Measurements from ENCODE around the gene GID8. TPM values are rescaled to one million over a fixed set of nuclear protein-coding genes. Genes with fewer than 3 reads are reported as not detected.

Gene GID8
- total RNA-seq, 1 donor: 31.9 TPM

DNA sequence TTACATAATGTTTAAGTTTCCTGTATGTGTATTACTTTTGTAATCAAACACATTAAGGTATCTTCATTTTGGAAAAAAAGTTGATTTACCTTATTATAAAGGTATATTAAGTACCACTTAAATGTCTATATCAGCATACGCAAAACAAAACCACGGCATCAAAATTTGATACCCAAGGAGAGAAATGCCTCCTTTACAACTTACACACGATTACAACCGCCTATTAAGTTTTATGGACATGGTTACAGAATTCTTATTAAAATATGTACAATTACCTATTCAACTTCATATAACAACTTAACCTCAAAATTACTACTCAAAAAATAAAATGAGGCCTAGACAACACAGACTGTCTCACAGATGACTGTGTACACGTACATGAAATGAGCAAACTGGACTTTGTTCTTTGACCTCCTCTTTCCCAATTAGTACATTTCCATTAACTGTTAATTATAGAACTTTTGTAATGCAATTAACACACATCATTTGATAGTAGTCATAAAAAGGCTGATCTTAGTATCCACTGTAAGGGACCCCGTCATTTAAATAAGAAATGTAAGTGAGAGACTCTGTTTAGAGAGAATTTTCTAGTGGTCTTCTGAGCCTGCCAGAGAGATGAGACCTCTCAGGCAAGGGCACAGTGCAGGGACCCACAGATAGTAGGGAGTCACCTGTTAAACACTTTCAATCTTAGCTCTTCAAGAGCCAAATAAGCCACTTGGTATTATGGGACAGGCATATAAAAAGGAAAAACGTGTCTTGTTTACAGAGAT is 14.1 kb upstream of the GID8 start:
- Histone ChIP-seq H3K4me3 (ENCODE audit: low read length) (no peak overlapping the region), H3K9me3 (ENCODE audit: low read depth, low read length) (no peaks in the 10 kb centered on the region)

DNA sequence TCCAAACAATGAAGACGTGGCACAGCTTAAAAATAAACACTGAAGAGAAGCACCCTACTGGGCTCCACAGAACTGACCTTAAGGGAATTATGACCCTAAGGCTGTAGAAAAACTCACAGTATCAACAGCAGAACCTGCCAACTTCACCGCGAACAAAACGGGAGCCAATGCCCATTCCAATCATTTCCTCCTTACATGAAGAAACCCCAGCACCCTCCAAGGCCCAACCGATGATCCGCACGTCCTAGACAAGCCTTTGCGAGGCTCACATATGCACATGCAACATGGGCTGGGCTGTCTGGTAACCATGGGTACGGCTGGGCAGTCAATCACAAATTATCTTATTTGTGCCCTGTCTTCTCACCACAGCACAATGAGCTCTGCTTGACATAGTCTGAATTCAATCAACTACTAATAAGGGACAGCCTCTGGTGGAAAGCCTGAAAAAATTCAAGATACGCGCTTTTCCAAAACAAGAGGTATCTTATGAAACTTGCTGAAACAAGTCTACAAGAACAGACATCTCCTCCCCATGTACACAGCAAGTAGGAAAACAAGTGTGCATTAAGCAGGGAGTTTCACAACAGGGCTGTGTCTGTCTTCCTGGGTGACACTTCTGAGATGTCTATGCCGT is 13.4 kb upstream of the GID8 start:
- Histone ChIP-seq H3K27me3 (ENCODE audit: insufficient read depth, low read length) (no peaks in the 10 kb centered on the region), H3K4me1 (ENCODE audit: insufficient read depth, low read length) (peaks cover 76% of the 10 kb centered on the region), H3K9me3 (ENCODE audit: low read depth, low read length) (no peaks in the 10 kb centered on the region), H3K4me3 (ENCODE audit: low read length) (peak overlapping the region; percentile 94)

More for the DNA sequence above, 14.1 kb upstream of the GID8 start:
- Histone ChIP-seq H3K27me3 (ENCODE audit: insufficient read depth, low read length) (no peaks in the 10 kb centered on the region), H3K4me1 (ENCODE audit: insufficient read depth, low read length) (peaks cover 83% of the 10 kb centered on the region)

DNA sequence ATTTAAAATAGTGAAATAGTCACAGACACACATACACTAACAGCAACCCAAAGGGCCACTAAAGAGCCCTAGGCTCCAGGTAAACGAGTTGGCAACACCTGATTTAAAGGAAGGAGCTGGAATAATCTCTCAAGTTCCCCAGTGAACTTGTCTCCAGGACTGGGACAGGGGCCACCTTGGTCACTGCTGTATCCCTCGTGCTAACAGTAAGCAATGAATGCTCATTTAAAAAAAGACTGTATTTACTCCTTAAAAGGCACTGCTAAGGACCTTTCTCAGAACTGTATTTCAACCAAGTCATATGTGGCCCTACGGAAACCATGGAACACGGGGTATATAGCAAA is 12.9 kb upstream of the GID8 start:
- no peaks in the 10 kb centered on the region for H3K9me3 ChIP-seq (ENCODE audit: low read depth, low read length)
- no peaks in the 10 kb centered on the region for H3K27me3 ChIP-seq (ENCODE audit: insufficient read depth, low read length)
- peaks cover 76% of the 10 kb centered on the region for H3K4me1 ChIP-seq (ENCODE audit: insufficient read depth, low read length)
- peak overlapping the region; percentile 94 for H3K4me3 ChIP-seq (ENCODE audit: low read length)

DNA sequence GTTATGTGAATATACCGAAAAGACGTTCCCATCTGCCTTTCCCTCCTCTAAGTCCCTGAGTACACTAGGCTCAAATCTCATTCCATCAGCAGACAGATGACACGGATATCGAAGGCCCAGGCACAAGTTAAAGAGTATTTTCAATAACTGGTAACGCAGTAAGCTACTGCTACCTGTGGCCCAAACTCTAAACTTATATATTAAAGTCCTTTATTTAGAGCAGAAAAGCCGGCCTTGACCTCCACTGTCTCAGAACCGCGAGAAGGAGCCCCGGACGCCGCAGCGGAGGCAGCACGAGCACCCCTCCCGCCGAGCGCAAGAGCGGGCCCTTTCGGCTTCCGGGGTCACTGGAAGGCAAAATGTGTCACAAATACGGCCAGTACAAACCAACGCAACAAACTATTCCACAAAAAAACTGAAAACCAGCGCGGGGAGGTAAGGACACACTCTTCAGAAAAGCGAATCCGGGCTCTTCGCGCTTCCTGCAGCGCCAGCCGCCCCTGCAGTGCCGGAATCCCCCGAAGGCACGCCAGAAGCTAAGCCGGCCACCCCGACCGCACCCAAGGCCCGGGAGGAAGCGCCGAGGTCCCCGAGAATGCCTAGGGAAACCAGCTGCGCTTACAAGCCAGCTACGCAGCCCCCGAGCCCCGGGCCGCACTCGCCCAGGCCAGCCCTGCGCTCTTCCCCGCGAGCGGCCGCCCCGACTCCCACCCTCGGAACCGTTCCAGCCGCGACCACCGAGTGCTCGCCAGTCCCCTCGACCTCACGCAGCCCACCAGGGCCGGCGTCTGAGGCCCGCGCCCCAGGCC is 12.3 kb upstream of the GID8 start:
- Histone ChIP-seq H3K9me3 (ENCODE audit: low read depth, low read length) (no peaks in the 10 kb centered on the region), H3K4me3 (ENCODE audit: low read length) (peak overlapping the region; percentile 94), H3K4me1 (ENCODE audit: insufficient read depth, low read length) (peaks cover 74% of the 10 kb centered on the region), H3K27me3 (ENCODE audit: insufficient read depth, low read length) (no peaks in the 10 kb centered on the region)

DNA sequence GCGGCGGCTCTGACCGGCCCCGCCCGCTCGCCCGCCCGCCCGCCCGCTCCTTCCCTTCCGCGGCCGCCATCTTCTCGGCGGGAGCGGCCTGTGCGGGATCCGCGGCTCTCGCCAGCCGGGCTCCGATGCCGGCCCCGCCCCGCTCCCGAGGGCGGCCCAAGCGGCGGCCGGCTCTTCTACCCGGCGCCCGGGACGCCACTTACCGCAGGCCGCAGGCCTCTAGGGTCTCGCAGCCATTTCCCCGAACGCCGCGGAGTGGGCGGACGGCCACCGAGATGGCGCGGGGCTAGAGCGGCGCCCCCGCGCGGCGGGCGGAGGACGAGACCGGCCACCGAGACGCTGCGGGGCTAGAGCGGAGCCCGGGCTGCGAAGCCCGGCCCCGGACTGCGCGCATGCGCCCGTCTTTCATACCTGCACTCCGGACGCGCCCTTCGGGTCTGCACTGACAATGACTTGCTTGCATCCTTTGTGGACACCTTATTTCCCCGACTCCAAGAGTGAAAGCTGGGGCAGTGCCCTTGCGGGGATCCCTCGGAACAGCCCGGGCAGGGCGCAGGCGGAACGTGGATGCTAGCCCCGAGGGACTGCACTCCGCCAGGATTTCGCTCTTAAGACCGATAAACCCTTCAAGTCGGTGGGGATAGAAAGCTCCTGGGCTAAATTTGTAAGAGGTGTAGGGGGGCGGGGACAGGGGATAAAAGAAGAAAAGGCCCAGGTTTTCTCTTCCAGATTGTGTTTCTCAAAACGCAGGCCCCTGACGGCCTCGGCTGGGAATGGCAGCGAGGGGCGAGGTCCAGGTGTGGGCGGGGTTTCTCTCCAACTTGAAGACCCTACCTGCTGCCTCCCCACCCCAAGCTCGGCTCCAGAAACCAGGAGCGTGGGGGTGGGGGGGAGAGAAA is 11.5 kb upstream of the GID8 start, which contains the start of gene DIDO1:
Gene DIDO1 (minus strand): TSS at position 277 of the 899 bp plus-strand sequence.
- Histone ChIP-seq H3K4me1 (ENCODE audit: insufficient read depth, low read length) (peaks cover 67% of the 10 kb centered on the region), H3K4me3 (ENCODE audit: low read length) (peak within 1 kb of the TSS; percentile 94), H3K27me3 (ENCODE audit: insufficient read depth, low read length) (no peaks in the 10 kb centered on the region), H3K9me3 (ENCODE audit: low read depth, low read length) (no peaks in the 10 kb centered on the region)

DNA sequence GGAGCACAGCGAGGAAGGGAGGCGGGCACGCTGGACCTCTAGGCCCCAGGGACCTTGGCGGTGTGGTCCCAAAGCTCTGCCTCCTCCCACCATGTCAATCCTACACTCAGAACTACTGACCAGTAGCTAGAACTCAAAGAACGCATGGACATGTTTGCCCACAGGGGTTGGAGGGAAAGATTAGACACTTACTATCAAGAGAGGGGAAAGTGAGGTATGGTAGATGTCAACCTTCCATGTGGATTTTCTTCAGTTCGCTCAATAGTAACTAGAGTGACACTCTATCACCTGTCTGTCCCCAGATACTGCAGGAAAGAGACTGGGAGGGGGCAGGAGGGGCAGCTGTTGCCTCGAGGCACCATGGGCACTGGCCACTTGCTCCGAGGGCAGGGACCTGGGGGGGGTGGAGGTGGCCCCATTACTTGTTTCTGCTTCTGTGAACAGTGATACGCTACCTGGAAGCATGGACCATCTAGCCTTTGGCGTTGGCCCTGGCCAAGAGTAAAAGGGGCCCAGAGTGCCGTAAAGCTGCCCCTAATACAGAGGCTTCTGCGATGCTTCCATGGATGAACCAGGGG is 10.7 kb upstream of the GID8 start:
- peaks cover 64% of the 10 kb centered on the region for H3K4me1 ChIP-seq (ENCODE audit: insufficient read depth, low read length)
- peak overlapping the region; percentile 94 for H3K4me3 ChIP-seq (ENCODE audit: low read length)
- H3K27me3 ChIP-seq (ENCODE audit: insufficient read depth, low read length): no peaks in the 10 kb centered on the region
- no peaks in the 10 kb centered on the region for H3K9me3 ChIP-seq (ENCODE audit: low read depth, low read length)

DNA sequence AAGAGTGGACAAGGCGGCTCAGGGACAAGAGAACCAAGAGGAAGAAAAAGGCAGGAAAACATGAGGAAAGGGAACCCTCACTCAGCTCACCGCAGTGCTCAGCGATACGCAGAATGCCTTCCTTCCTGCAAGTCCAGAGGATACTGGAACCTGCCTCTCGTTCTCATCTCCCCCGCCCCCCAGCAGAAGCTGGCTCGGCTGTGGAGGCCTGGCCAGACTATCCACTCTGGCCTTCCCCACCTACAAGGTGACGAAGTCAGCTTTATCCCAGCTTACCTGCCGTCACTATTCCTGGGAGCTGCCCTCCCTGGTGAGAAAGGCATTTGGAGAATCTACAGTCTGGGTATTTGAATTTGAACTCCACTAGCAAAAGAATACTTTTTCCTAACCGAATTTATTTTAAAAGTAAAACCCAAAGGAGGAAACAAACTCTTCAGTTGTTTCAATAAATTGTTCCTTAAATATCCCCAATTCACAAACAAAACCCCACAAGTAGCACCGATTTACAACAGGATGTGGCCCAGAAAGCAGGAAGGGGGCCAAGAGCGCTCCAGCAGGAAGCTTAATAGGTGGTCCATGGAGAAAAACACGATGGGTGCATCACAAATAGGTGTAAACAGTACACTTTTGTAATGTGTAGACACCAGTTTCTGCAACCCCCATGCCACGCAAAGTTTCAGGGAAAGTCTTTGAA is 9.6 kb upstream of the GID8 start:
- Histone ChIP-seq H3K4me3 (ENCODE audit: low read length) (peak overlapping the region; percentile 77), H3K9me3 (ENCODE audit: low read depth, low read length) (no peaks in the 10 kb centered on the region), H3K27me3 (ENCODE audit: insufficient read depth, low read length) (no peaks in the 10 kb centered on the region), H3K4me1 (ENCODE audit: insufficient read depth, low read length) (peaks cover 52% of the 10 kb centered on the region)

DNA sequence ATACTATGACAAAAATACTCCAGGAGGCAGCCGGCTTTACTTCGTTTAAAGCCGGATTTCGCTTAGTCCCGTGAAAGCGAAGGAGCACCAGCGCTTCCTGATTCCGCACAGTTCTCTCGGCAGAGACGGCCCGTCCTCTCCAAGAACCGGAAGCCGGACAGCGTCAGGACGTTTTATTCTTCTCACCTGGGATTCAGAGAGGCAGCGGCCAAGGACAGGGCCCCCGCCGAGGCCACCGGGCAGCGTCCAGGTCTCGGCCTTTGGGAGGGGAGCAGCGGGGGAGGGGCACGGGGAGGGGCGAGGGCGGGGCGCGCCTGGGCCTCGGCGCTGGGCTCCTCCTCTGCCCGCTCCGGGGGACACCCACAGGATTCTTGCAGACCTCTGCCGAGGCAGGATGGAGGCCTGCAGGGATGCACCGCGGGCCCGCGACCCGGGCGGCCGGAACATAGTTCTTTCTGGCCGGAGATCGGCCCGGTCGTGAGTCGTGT is 8.9 kb upstream of the GID8 start:
- peak overlapping the region; percentile 77 for H3K4me3 ChIP-seq (ENCODE audit: low read length)
- no peaks in the 10 kb centered on the region for H3K9me3 ChIP-seq (ENCODE audit: low read depth, low read length)
- peaks cover 49% of the 10 kb centered on the region for H3K4me1 ChIP-seq (ENCODE audit: insufficient read depth, low read length)
- no peaks in the 10 kb centered on the region for H3K27me3 ChIP-seq (ENCODE audit: insufficient read depth, low read length)

DNA sequence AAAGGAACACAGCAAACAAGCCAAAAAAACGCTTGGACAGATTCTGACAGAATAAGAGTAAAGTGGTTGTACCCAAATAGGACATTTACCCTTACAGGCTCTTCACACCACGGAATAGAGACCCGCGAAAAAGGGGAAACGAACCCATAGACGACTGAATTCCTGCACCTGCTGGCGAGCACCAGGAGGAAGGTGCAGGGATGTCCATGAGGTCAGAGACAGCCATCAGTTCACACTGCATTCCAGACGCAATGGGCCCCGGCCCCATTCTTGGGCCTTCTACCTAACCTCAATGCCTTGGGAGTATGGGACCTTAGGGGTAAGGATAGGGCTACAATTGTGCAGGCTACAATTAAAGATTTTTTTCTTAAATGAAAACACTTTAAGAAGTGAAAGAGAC is 6.5 kb upstream of the GID8 start:
- Histone ChIP-seq H3K27me3 (ENCODE audit: insufficient read depth, low read length) (no peaks in the 10 kb centered on the region), H3K4me3 (ENCODE audit: low read length) (no peak overlapping the region), H3K9me3 (ENCODE audit: low read depth, low read length) (no peaks in the 10 kb centered on the region), H3K4me1 (ENCODE audit: insufficient read depth, low read length) (peaks cover 53% of the 10 kb centered on the region)

DNA sequence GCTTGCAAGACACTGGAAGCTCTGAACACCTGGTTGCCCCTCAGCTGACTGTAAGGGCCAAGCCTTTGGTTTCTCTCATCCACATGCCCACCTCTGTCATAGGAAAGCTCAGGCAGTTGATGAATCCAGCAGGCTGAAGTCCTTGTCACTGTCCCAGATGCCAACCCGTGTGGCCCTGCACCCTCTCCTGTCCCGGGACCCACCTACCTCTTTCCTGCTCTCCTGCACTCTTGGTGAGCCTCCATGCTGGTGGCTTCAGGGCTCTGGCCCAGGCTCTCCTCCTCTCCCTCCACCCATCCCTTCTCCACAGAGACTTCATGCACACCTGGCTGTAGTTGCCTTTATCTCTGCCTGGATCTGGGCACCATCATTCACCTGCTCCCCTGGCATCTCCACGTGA is 4.0 kb upstream of the GID8 start:
- Histone ChIP-seq H3K27me3 (ENCODE audit: insufficient read depth, low read length) (no peaks in the 10 kb centered on the region), H3K9me3 (ENCODE audit: low read depth, low read length) (no peaks in the 10 kb centered on the region), H3K4me3 (ENCODE audit: low read length) (no peak overlapping the region), H3K4me1 (ENCODE audit: insufficient read depth, low read length) (peaks cover 44% of the 10 kb centered on the region)

DNA sequence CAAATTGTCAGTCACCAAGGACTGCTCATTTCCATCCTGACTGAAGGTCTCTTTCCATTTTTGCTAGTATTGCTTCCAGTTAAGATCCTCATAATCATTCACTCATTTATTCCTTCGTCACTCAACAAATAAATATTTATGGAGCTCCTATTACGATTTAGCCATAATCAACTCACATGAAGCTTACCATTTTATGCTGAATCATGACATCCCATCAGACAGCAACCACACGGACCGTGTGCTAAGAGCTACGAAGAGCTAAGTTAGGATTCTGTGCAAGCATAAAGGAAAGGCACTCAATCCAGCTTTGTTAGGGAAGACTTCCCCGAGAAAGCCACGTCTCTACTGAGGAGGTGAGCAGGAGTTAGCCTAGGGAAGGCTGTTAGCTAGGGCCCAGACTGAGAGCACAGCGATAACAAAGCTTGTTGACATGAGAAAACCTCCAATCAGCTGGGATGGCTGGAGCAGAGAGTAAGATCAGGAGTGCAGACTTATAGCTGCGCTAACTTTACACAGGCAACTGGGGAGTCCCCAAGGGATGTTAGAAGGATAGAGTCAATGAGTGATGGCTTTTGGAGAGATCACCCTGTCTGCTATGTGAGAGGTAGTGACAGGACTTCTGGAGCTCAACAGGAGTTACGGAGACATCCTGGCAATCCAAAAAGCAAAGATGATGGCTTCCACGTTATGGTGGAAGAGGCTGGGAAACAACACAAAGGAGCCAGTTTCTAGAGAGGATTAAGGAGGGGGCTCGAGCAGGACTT is 2.6 kb upstream of the GID8 start:
- no peaks in the 10 kb centered on the region for H3K27me3 ChIP-seq (ENCODE audit: insufficient read depth, low read length)
- H3K4me1 ChIP-seq (ENCODE audit: insufficient read depth, low read length): peaks cover 46% of the 10 kb centered on the region
- H3K4me3 ChIP-seq (ENCODE audit: low read length): no peak overlapping the region

DNA sequence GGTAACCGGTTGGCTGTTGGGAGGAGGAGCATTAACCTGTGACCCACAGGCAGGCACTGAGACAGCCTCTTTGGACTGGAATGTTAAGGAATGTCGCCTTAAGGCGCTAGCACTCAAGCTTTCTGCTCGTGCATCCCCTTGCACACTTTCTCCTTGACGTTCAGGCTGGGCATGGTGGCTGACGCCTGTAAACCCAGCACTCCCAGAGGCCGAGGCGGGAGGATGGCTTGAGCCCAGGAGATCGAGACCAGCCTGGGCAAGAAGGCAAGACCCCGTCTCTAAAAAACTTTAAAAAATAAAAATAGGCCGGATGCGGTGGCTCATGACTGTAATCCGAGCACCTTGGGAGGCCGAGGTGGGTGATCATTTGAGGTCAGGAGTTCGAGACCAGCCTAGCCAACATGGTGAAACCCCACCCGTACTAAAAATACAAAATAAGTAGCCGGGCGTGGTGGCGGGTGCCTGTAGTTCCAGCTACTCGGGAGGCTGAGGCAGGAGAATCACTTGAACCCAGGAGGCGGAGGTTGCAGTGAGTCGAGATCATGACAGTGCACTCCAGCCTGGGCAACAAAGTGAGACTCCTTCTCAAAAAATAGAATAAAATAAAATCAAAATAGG is 1.9 kb upstream of the GID8 start:
- peaks cover 45% of the 10 kb centered on the region for H3K4me1 ChIP-seq (ENCODE audit: insufficient read depth, low read length)

More for the DNA sequence above, 2.6 kb upstream of the GID8 start:
- no peaks in the 10 kb centered on the region for H3K9me3 ChIP-seq (ENCODE audit: low read depth, low read length)

More for the DNA sequence above, 1.9 kb upstream of the GID8 start:
- H3K4me3 ChIP-seq (ENCODE audit: low read length): no peak overlapping the region
- no peaks in the 10 kb centered on the region for H3K9me3 ChIP-seq (ENCODE audit: low read depth, low read length)
- H3K27me3 ChIP-seq (ENCODE audit: insufficient read depth, low read length): no peaks in the 10 kb centered on the region

Measured in mononuclear cell (primary cell).